GM12873 (cell line): ENCODE data around the gene GUCY1A1.

ENCODE experiments used
- TF ChIP-seq, protein P1 (sequence below): IDR thresholded peaks from 2 replicates; pipeline ENCODE4 v1.5.1; 2012; ENCODE audit warnings: low read depth, mild to moderate bottlenecking, moderate library complexity, low read length, control low read depth; ENCODE audit not compliant: insufficient read depth; ENCODE audit errors: missing control alignments

Gene GUCY1A1

DNA sequence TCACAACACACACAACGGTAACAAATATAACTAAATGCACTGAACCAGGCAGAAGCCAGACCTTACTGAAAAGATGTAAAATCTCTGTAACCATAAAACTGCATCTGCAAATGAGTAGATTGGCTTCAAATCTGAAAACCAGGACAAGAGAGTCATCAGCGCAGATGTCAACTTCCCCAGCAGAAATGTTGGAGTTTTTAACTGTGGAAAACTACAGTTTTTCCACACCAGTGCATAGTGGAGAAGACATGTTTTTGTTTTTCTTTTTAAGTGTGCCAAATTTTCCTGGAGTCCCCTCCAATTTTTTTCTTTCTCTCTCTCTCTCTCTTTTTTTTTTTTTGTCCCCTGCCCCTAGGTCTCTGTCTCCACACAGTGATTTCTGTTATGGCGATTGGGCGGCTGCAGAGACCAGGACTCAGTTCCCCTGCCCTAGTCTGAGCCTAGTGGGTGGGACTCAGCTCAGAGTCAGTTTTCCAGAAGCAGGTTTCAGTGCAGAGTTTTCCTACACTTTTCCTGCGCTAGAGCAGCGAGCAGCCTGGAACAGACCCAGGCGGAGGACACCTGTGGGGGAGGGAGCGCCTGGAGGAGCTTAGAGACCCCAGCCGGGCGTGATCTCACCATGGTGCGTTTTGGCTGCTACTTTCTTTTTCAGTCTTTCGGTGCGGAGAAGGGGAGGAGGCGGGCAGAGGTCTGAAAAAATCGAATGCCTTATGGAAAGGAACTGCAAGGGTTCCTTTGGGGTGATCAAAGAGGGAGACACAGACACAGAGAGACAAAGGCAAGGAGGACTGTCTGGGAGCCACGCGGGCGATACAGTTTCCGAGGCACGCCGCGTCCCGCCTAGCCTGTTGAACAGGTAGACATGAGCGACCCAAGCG, at the start of gene GUCY1A1:
GUCY1A1 (plus strand) TSS at position 505 of the 878 bp plus-strand sequence. CDS start 30,020 bp downstream, outside the sequence.
- TF ChIP-seq, protein P1, sequence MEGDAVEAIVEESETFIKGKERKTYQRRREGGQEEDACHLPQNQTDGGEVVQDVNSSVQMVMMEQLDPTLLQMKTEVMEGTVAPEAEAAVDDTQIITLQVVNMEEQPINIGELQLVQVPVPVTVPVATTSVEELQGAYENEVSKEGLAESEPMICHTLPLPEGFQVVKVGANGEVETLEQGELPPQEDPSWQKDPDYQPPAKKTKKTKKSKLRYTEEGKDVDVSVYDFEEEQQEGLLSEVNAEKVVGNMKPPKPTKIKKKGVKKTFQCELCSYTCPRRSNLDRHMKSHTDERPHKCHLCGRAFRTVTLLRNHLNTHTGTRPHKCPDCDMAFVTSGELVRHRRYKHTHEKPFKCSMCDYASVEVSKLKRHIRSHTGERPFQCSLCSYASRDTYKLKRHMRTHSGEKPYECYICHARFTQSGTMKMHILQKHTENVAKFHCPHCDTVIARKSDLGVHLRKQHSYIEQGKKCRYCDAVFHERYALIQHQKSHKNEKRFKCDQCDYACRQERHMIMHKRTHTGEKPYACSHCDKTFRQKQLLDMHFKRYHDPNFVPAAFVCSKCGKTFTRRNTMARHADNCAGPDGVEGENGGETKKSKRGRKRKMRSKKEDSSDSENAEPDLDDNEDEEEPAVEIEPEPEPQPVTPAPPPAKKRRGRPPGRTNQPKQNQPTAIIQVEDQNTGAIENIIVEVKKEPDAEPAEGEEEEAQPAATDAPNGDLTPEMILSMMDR, result no peak

DNA sequence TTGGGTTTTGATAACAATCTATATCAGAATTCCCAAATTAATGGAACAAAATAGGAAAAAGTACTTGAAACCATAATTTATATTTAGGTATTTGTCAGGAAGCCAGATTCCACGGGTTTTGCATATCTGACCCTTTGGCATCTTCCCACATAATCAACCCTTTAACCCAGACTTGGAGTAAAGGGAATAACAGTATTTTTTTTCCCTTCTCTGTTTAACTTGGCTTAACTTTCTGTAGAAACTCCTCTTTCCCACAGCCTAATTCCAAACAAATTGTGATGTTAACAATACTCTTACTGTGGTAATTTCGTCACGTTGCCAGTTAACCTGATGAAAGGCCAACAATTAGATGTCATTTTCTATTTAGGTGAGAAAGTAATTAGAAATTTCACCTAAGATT, 49.4 kb upstream of the GUCY1A1 start:
- TF ChIP-seq, protein P1, result no peak

GRCh38 chr4:155618183-155618838, 48.3 kb upstream of the GUCY1A1 start:
- TF ChIP-seq, protein P1, result no peak

GRCh38 chr4:155620637-155621036, 46.0 kb upstream of the GUCY1A1 start:
- TF ChIP-seq, protein P1, result no peak

- TF ChIP-seq, protein P1, result no peak
These were observed 42.2 kb upstream of the GUCY1A1 start for GRCh38 chr4:155624478-155624877.

DNA sequence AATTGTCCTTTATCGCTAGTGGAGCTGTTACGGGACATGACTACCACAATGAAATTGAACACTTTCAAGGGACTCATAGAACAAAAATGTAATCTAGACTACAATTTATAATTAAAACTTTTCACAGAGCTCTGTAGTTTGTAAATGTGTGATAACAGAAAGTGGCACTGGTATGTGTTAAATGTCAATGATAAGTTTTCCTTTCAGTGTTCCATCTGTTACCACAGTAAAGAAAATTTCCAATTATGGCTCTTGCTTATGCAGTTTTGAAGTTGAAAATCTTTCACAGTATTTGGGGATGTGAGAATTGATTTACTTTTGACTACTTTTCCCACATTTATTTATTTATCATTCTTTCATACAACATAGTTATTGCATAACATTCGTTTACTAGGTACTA, 40.1 kb upstream of the GUCY1A1 start:
- TF ChIP-seq, protein P1, result no peak

- TF ChIP-seq, protein P1, result no peak
These were observed 37.3 kb upstream of the GUCY1A1 start for GRCh38 chr4:155629183-155629825.
